Esophagus squamous epithelium (tissue), 5 donors: Measurements from ENCODE around the gene SLC17A7. TPM values are rescaled to one million over a fixed set of nuclear protein-coding genes. Genes with fewer than 3 reads are reported as not detected.

Experiments used
- DNase-seq: peaks from one replicate; lab custom pipeline; 2025; lab: John Stamatoyannopoulos, UW
- H3K27ac ChIP-seq, 4 donors: fragments of 200-600 bp; sonication (generic); one replicate each; pipeline ENCODE4 v1.5.1; 2016 to 2019; ENCODE audit warnings: mild to moderate bottlenecking in 1 of 4
- H3K27me3 ChIP-seq, 4 donors: fragments of 200-600 bp; sonication (generic); 1 replicate in 3 of 4; 2 replicates in 1 of 4; pipeline versions ENCODE4 v1.5.1 to v1.6.0; 2017 to 2021; ENCODE audit warnings: antibody characterized with exemption in 1 of 4
- H3K36me3 ChIP-seq, 3 donors: fragments of 200-600 bp; sonication (generic); one replicate each; pipeline ENCODE4 v1.5.1; 2016 to 2019
- H3K4me1 ChIP-seq, 3 donors: fragments of 200-600 bp; sonication (generic); one replicate each; pipeline ENCODE4 v1.5.1; 2017 to 2019
- H3K4me3 ChIP-seq, 4 donors: fragments of 200-600 bp; sonication (generic); 1 replicate in 3 of 4; 2 replicates in 1 of 4; pipeline ENCODE4 v1.5.1; 2016 to 2019; ENCODE audit warnings: mild to moderate bottlenecking in 2 of 4, moderate library complexity in 1 of 4
- H3K9me3 ChIP-seq, 3 donors: fragments of 200-600 bp; sonication (generic); one replicate each; pipeline ENCODE4 v1.5.1; 2016 to 2019
- POLR2A ChIP-seq, 4 donors: fragments of 450-650 bp; IDR thresholded peaks; one replicate each; pipeline ENCODE4 v1.6.1; 2017; ENCODE audit warnings: antibody characterized with exemption in 4 of 4, mild to moderate bottlenecking in 4 of 4, moderate library complexity in 3 of 4
- WGBS, 2 donors: methylation state at CpG; one replicate each; pipeline ENCODE4 v1.1.5; 2018; 5-methylcytosine and 5-hydroxymethylcytosine counted together
- intact Hi-C: fragments of 100-400 bp; cut with DNase I; formaldehyde crosslinking; loops from one replicate; pipeline ENCODE4 v1.15.0; 2022
- total RNA-seq, 4 donors: library from RNA; depleted of rRNA; stranded (reverse); fragments of >200 nt; gene quantifications; one replicate each; pipeline ENCODE4 v1.1.0, GENCODE V29; 2016
- TF ChIP-seq, protein P1 (sequence below), 6 experiments: fragments of 450-650 bp in 4 of 6; fragments of 200-600 bp in 2 of 6; sonication (generic) in 2 of 6; IDR thresholded peaks; one replicate each; pipeline ENCODE4 v1.5.1; 2016 to 2019; ENCODE audit warnings: antibody characterized with exemption in 6 of 6, mild to moderate bottlenecking in 4 of 6, moderate library complexity in 4 of 6
- donor health status: DM: yes; HTN: yes; CAD: no.

SLC17A7 gene
- total RNA-seq, 4 donors from 2014 or later, result 0.13 to 1.5 (median 0.40) TPM

DNA sequence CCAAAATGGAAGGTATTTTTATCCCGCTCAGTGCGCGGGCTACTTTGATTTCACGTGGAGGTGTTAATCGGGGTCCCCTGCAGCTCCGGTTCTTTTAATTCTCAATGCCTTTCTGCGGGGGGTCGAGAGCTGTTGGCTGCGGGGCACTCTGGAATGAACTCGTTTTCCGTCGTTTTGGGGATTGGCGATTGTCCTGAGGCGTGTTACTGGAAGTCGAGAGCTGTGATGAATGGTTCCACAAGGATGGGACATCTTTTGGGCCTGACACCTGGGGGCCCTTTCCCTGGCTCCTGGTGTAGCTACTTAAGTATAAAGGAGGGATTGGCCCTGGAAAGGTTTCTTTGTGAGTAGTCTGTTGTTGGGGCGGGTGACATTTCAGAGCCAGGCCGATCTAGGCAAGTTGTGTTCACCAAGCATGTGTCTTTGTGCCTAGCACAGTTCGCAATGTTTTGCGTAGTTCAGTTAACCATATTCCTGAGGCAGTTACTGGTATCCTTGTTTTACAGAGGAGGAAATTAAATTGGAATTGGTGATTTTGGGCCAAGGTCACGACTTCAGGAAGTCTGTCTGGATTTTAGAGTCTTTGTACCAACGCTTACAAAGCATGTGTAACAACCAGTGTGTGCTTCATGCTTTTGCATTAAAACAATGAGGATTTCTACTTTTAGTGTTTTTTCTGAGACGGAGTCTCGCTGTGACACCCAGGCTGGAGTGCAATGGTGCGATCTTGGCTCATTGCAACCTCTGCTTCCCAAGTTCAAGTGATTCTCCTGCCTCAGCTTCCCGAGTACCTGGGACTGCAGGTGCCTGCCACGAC is 46.9 kb upstream of the SLC17A7 start:
- Histone ChIP-seq H3K4me3 (peak overlapping the region; percentile 51 to 99 (median 86)), H3K27ac (peak overlapping the region; percentile 80 to 98 (median 94)), H3K9me3 (no peaks in the 10 kb centered on the region), H3K36me3 (peaks cover 16 to 50% (median 31%) of the 10 kb centered on the region in 3 donors), H3K27me3 (no peaks in the 10 kb centered on the region), H3K4me1 (peaks cover 8 to 41% (median 27%) of the 10 kb centered on the region in 3 donors)
- 0 to 3% methylated on average over 18 of the region's 26 CpGs for WGBS, 2 donors
- intact Hi-C loops, result no loop called here
- DNase-seq, result no peak
- no peak for TF ChIP-seq POLR2A (IDR thresholded peaks at IDR 0.05)
- TF ChIP-seq, protein P1, sequence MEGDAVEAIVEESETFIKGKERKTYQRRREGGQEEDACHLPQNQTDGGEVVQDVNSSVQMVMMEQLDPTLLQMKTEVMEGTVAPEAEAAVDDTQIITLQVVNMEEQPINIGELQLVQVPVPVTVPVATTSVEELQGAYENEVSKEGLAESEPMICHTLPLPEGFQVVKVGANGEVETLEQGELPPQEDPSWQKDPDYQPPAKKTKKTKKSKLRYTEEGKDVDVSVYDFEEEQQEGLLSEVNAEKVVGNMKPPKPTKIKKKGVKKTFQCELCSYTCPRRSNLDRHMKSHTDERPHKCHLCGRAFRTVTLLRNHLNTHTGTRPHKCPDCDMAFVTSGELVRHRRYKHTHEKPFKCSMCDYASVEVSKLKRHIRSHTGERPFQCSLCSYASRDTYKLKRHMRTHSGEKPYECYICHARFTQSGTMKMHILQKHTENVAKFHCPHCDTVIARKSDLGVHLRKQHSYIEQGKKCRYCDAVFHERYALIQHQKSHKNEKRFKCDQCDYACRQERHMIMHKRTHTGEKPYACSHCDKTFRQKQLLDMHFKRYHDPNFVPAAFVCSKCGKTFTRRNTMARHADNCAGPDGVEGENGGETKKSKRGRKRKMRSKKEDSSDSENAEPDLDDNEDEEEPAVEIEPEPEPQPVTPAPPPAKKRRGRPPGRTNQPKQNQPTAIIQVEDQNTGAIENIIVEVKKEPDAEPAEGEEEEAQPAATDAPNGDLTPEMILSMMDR (IDR thresholded peaks at IDR 0.05), result no peak

GRCh38 chr19:49487277-49488045 is 46.1 kb upstream of the SLC17A7 start, which contains the start of gene RPL13A:
Gene RPL13A, plus strand, starts transcription at chr19:49487608. Its CDS starts 22 bp downstream, at chr19:49487630.
- peak within 1 kb of the TSS; percentile 80 to 98 (median 94) for H3K27ac ChIP-seq
- peaks cover 8 to 41% (median 27%) of the 10 kb centered on the region in 3 donors for H3K4me1 ChIP-seq
- WGBS, 2 donors, result 0 to 1% methylated on average over 9 to 12 of the region's 57 CpGs
- intact Hi-C loops, result no loop called here
- H3K36me3 ChIP-seq, result peaks cover 16 to 49% (median 31%) of the 10 kb centered on the region in 3 donors
- H3K27me3 ChIP-seq, result no peaks in the 10 kb centered on the region
- peak in 3 of 4 donors; percentile 94 to 99 (median 99) for TF ChIP-seq POLR2A (IDR thresholded peaks at IDR 0.05)
- TF ChIP-seq, protein P1 (IDR thresholded peaks at IDR 0.05), result peak in 2 of 6 experiments; percentile 5 to 24
- H3K9me3 ChIP-seq, result no peaks in the 10 kb centered on the region
- DNase-seq, result peak; percentile 95
- peak within 1 kb of the TSS; percentile 51 to 99 (median 86) for H3K4me3 ChIP-seq

DNA sequence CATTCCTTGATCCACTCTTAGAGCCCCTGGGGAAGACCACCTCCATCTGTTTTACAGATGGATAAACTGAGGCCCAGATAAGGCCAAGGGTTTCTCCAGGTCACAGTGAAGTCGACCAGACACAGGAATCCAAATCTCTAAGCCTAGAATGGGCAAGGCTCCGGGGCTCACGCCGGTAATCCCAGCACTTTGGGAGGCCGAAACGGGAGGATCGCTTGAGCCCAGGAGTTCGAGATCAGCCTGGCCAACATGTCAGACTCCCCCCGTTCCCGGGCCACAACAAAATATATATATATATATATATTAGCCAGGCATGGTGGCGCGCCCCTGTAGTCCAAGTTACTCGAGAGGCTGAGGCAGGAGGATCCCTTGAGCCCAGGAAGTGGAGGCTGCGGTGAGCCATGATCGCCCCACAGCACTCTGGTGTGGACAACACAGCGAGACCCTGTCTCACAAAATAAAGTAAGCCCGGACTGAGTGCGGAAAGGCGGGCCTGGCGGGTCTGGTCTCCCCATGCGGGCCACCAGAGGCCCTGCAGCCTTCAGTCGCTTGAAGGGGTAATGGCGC is 45.5 kb upstream of the SLC17A7 start:
- H3K4me3 ChIP-seq, result peak overlapping the region in 3 of 4 donors; percentile 83 to 99 (median 90)
- peaks cover 16 to 49% (median 24%) of the 10 kb centered on the region in 3 donors for H3K36me3 ChIP-seq
- peaks cover 8 to 39% (median 27%) of the 10 kb centered on the region in 3 donors for H3K4me1 ChIP-seq
- no peaks in the 10 kb centered on the region for H3K9me3 ChIP-seq
- WGBS, 2 donors, result 74 to 94% methylated on average over 9 to 16 of the region's 23 CpGs
- H3K27ac ChIP-seq, result peak overlapping the region; percentile 72 to 96 (median 87)
- intact Hi-C loops, result no loop called here
- H3K27me3 ChIP-seq, result no peaks in the 10 kb centered on the region
- DNase-seq, result no peak
- no peak for TF ChIP-seq POLR2A (IDR thresholded peaks at IDR 0.05)
- TF ChIP-seq, protein P1 (IDR thresholded peaks at IDR 0.05), result peak in 1 of 6 experiments; percentile 14

DNA sequence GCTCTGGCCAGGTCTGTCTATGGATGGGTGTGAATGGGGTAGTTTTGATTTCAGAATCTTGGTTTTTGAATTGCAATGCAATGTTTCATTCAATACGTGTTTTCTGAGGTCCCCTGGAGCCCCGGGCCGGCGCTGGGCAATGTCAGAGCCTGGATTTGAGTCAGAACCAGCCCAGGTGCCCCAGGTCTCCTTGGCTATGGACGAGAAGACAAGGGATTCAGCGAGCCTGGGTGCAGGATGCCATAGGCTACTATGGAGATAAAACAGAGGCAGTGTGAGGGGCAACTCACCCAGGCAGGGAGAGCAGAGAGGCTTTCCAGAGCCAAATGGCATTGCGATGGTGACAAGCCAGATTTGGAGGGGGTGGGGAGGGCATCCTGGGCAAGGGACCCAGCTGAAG is 44.9 kb upstream of the SLC17A7 start:
- DNase-seq, result no peak
- WGBS, 2 donors, result 83% methylated on average over 1 of the region's 7 CpGs; no CpG with 5 or more reads in 1 of the 2 donors
- intact Hi-C loops, result no loop called here
- Histone ChIP-seq H3K27me3 (no peaks in the 10 kb centered on the region), H3K4me3 (no peak overlapping the region), H3K9me3 (no peaks in the 10 kb centered on the region), H3K27ac (no peak overlapping the region), H3K36me3 (peaks cover 15 to 43% (median 18%) of the 10 kb centered on the region in 3 donors), H3K4me1 (peaks cover 8 to 35% (median 27%) of the 10 kb centered on the region in 3 donors)
- TF ChIP-seq, protein P1 (IDR thresholded peaks at IDR 0.05), result no peak
- no peak for TF ChIP-seq POLR2A (IDR thresholded peaks at IDR 0.05)
